ENCODE data around the gene CIITA. TPM values are rescaled to one million over a fixed set of nuclear protein-coding genes. Genes with fewer than 3 reads are reported as not detected.
A peak's percentile ranks its signal among the peaks of the same experiment; 100 is the strongest.

CIITA gene
- total RNA-seq, 2 experiments from 2014 or later: 1.8 to 3.2 TPM

GRCh38 chr16:10982465-10983150, 105.6 kb downstream of the CIITA start:
- peak overlapping the region; percentile 71 for H3K4me3 Mint-ChIP-seq
- intact Hi-C loops (cut with micrococcal nuclease): loop anchor here (1.0 kb wide), 1 partner anchor 17 kb away; no protein-coding TSS in a partner anchor
- no peak for DNase-seq
- peaks cover 55% of the 10 kb centered on the region for H3K4me1 Mint-ChIP-seq (ENCODE audit: low read depth)
- H3K9me3 Mint-ChIP-seq: no peaks in the 10 kb centered on the region
- H3K27ac Mint-ChIP-seq: peak overlapping the region; percentile 87
- CTCF ChIA-PET: interaction anchor here (0.6 to 4.6 kb wide), 21 partner anchors 10 to 473 kb away, joined by 3 to 45 read pairs (median 6); partner anchors contain the start of gene SOCS1
- POLR2A ChIA-PET: interaction anchor here (0.9 to 4.2 kb wide), 13 partner anchors 17 to 276 kb away, joined by 3 to 31 read pairs (median 6); partner anchors contain the start of gene SOCS1
- peaks cover 41% of the 10 kb centered on the region for H3K36me3 Mint-ChIP-seq
- H3K27me3 Mint-ChIP-seq: no peaks in the 10 kb centered on the region

GRCh38 chr16:10983159-10983558, 106.2 kb downstream of the CIITA start:
- intact Hi-C loops (cut with micrococcal nuclease): loop anchor here (1.0 kb wide), 1 partner anchor 18 kb away; no protein-coding TSS in a partner anchor
- peak; percentile 50 for DNase-seq
- Mint-ChIP-seq H3K4me1 (ENCODE audit: low read depth) (peaks cover 57% of the 10 kb centered on the region), H3K27ac (peak overlapping the region; percentile 87), H3K4me3 (peak overlapping the region; percentile 71), H3K36me3 (peaks cover 41% of the 10 kb centered on the region), H3K27me3 (no peaks in the 10 kb centered on the region), H3K9me3 (no peaks in the 10 kb centered on the region)
- CTCF ChIA-PET: interaction anchor here (0.6 to 4.6 kb wide), 25 partner anchors 10 to 472 kb away, joined by 3 to 45 read pairs (median 5); partner anchors contain the start of gene SOCS1
- POLR2A ChIA-PET: interaction anchor here (0.9 to 4.2 kb wide), 13 partner anchors 17 to 276 kb away, joined by 3 to 31 read pairs (median 6); partner anchors contain the start of gene SOCS1

- Mint-ChIP-seq H3K4me1 (ENCODE audit: low read depth) (peaks cover 71% of the 10 kb centered on the region), H3K36me3 (peaks cover 43% of the 10 kb centered on the region)
- CTCF ChIA-PET: interaction anchor here (0.5 to 4.6 kb wide), 10 partner anchors 13 to 372 kb away, joined by 3 to 45 read pairs (median 6); partner anchors contain the start of gene SOCS1
Observed at GRCh38 chr16:10984509-10984908, 107.5 kb downstream of the CIITA start.

More at GRCh38 chr16:10984509-10984908, 107.5 kb downstream of the CIITA start:
- DNase-seq: peak; percentile 50
- no peaks in the 10 kb centered on the region for H3K27me3 Mint-ChIP-seq
- POLR2A ChIA-PET: interaction anchor here (1.1 to 4.2 kb wide), 6 partner anchors 19 to 271 kb away, joined by 3 to 31 read pairs (median 4); partner anchors contain the start of gene SOCS1
- H3K4me3 Mint-ChIP-seq: no peak overlapping the region
- H3K9me3 Mint-ChIP-seq: no peaks in the 10 kb centered on the region
- intact Hi-C loops (cut with micrococcal nuclease): no loop called here
- H3K27ac Mint-ChIP-seq: peak overlapping the region; percentile 67

Other genes with a start within 250 kb of the CIITA start
- under 1 TPM in 1 of 2 experiments, not detected in 1; 0.15 TPM for gene TEKT5, start 182.3 kb upstream of the CIITA start, total RNA-seq
- 10 to 100 TPM; 26.5 to 31.5 TPM for gene NUBP1, start 133.4 kb upstream of the CIITA start, total RNA-seq
- not detected for gene TVP23A, start 58.4 kb upstream of the CIITA start, total RNA-seq
- 10 to 100 TPM; 35.1 to 38.2 TPM for gene DEXI, start 65.3 kb downstream of the CIITA start, total RNA-seq
- gene CLEC16A, start 67.4 kb downstream of the CIITA start, total RNA-seq: 10 to 100 TPM; 25.5 to 26.7 TPM

Measured in activated CD4-positive, alpha-beta memory T cell treated with anti-CD3 and anti-CD28 coated beads for 36 hours (primary cell).